HK-2 (cell line): ENCODE measurements around the gene CLTB.
"Not testable (repeated sequence)": the region's sequence is repeated elsewhere in the genome, so short reads cannot be mapped to it uniquely, and the experiment has no call there.

Experiments
- DNase-seq: peaks from one replicate; pipeline ENCODE4 v3.0.0-alpha.2; 2018; ENCODE audit not compliant: unreplicated experiment

The CLTB gene

GRCh38 chr5:176415952-176416924 lies at the start of gene CLTB:
TSS of gene CLTB (minus strand) at chr5:176416539. CDS start at chr5:176416363, 176 bp downstream.
- DNase-seq, result peak; percentile 72

GRCh38 chr5:176463113-176463764 lies 46.9 kb upstream of the CLTB start:
- DNase-seq, result no peak

GRCh38 chr5:176461349-176461748 lies 45.0 kb upstream of the CLTB start:
- no peak for DNase-seq

GRCh38 chr5:176458904-176459561 lies 42.7 kb upstream of the CLTB start:
- no peak for DNase-seq

GRCh38 chr5:176454724-176455394 lies 38.5 kb upstream of the CLTB start:
- DNase-seq, result no peak

- DNase-seq, result no peak
Observed at GRCh38 chr5:176450077-176450476, 33.7 kb upstream of the CLTB start.

GRCh38 chr5:176447978-176448608 lies 31.8 kb upstream of the CLTB start, which contains the start of gene FAF2:
TSS of gene FAF2 (plus strand) at chr5:176448385. CDS start at chr5:176448408, 23 bp downstream.
- peak; percentile 95 for DNase-seq

GRCh38 chr5:176447591-176447977 lies 31.2 kb upstream of the CLTB start:
- DNase-seq, result no peak

GRCh38 chr5:176446884-176447590 lies 30.7 kb upstream of the CLTB start:
- no peak for DNase-seq

- no peak for DNase-seq
Observed at GRCh38 chr5:176446028-176446665, 29.8 kb upstream of the CLTB start.

- no peak for DNase-seq
Observed at GRCh38 chr5:176444742-176445141, 28.4 kb upstream of the CLTB start.

- DNase-seq, result not testable (repeated sequence)
Observed at GRCh38 chr5:176442911-176443310, 26.6 kb upstream of the CLTB start.

- DNase-seq, result no peak
Observed at GRCh38 chr5:176441921-176442323, 25.6 kb upstream of the CLTB start.

- no peak for DNase-seq
Observed at GRCh38 chr5:176440927-176441706, 24.8 kb upstream of the CLTB start.

- peak; percentile 26 for DNase-seq
Observed at GRCh38 chr5:176438959-176439757, 22.8 kb upstream of the CLTB start.

- no peak for DNase-seq
Observed at GRCh38 chr5:176436656-176437055, 20.3 kb upstream of the CLTB start.

GRCh38 chr5:176432707-176433106 lies 16.4 kb upstream of the CLTB start:
- no peak for DNase-seq

- DNase-seq, result no peak
Observed at GRCh38 chr5:176429972-176430371, 13.6 kb upstream of the CLTB start.
